ENCODE measurements around the gene CLDN7.

Gene CLDN7

GRCh38 chr17:7241090-7241733, 21.1 kb downstream of the CLDN7 start:
- no peaks in the 10 kb centered on the region for H3K9me3 ChIP-seq (ENCODE audit: control insufficient read depth in 1 of 2, low read length in 2 of 2)
- peaks cover 27 to 43% of the 10 kb centered on the region in 2 donors for H3K36me3 ChIP-seq (ENCODE audit: control insufficient read depth in 1 of 2, insufficient read depth in 2 of 2, low read length in 2 of 2)
- no peaks in the 10 kb centered on the region for H3K27me3 ChIP-seq (ENCODE audit: low read depth, low read length)
- H3K27ac ChIP-seq (ENCODE audit: low read length) = peak overlapping the region; percentile 100
- H3K4me1 ChIP-seq (ENCODE audit: control insufficient read depth in 1 of 2, insufficient read depth in 2 of 2, low read length in 2 of 2) = peaks cover 27 to 35% of the 10 kb centered on the region in 2 donors
- H3K4me3 ChIP-seq (ENCODE audit: low read depth in 1 of 2, low read length in 2 of 2) = peak overlapping the region; percentile 96 to 99

- H3K27me3 ChIP-seq (ENCODE audit: low read depth, low read length) = no peaks in the 10 kb centered on the region
- peak overlapping the region; percentile 100 for H3K27ac ChIP-seq (ENCODE audit: low read length)
- peaks cover 28 to 41% of the 10 kb centered on the region in 2 donors for H3K4me1 ChIP-seq (ENCODE audit: control insufficient read depth in 1 of 2, insufficient read depth in 2 of 2, low read length in 2 of 2)
- peak overlapping the region; percentile 96 to 99 for H3K4me3 ChIP-seq (ENCODE audit: low read depth in 1 of 2, low read length in 2 of 2)
- H3K9me3 ChIP-seq (ENCODE audit: control insufficient read depth in 1 of 2, low read length in 2 of 2) = no peaks in the 10 kb centered on the region
- peaks cover 29 to 45% of the 10 kb centered on the region in 2 donors for H3K36me3 ChIP-seq (ENCODE audit: control insufficient read depth in 1 of 2, insufficient read depth in 2 of 2, low read length in 2 of 2)
These were observed 21.9 kb downstream of the CLDN7 start for GRCh38 chr17:7240375-7240774.

- Histone ChIP-seq H3K27me3 (ENCODE audit: low read depth, low read length) (no peaks in the 10 kb centered on the region), H3K9me3 (ENCODE audit: control insufficient read depth in 1 of 2, low read length in 2 of 2) (no peaks in the 10 kb centered on the region), H3K4me1 (ENCODE audit: control insufficient read depth in 1 of 2, insufficient read depth in 2 of 2, low read length in 2 of 2) (peaks cover 34 to 50% of the 10 kb centered on the region in 2 donors), H3K36me3 (ENCODE audit: control insufficient read depth in 1 of 2, insufficient read depth in 2 of 2, low read length in 2 of 2) (peaks cover 32 to 48% of the 10 kb centered on the region in 2 donors), H3K4me3 (ENCODE audit: low read depth in 1 of 2, low read length in 2 of 2) (peak within 1 kb of the TSS; percentile 96 to 99), H3K27ac (ENCODE audit: low read length) (peak within 1 kb of the TSS; percentile 100)
These were observed 22.9 kb downstream of the CLDN7 start, which contains the start of gene PHF23 for GRCh38 chr17:7239091-7240027. Gene PHF23 (minus strand): TSS chr17:7239457. CDS start chr17:7239279, 178 bp downstream.

GRCh38 chr17:7238420-7239090, 23.7 kb downstream of the CLDN7 start:
- H3K4me3 ChIP-seq (ENCODE audit: low read depth in 1 of 2, low read length in 2 of 2) = peak overlapping the region; percentile 92 to 96
- H3K36me3 ChIP-seq (ENCODE audit: control insufficient read depth in 1 of 2, insufficient read depth in 2 of 2, low read length in 2 of 2) = peaks cover 26 to 48% of the 10 kb centered on the region in 2 donors
- no peaks in the 10 kb centered on the region for H3K9me3 ChIP-seq (ENCODE audit: control insufficient read depth in 1 of 2, low read length in 2 of 2)
- peaks cover 34 to 49% of the 10 kb centered on the region in 2 donors for H3K4me1 ChIP-seq (ENCODE audit: control insufficient read depth in 1 of 2, insufficient read depth in 2 of 2, low read length in 2 of 2)
- H3K27me3 ChIP-seq (ENCODE audit: low read depth, low read length) = no peaks in the 10 kb centered on the region
- H3K27ac ChIP-seq (ENCODE audit: low read length) = peak overlapping the region; percentile 93

DNA sequence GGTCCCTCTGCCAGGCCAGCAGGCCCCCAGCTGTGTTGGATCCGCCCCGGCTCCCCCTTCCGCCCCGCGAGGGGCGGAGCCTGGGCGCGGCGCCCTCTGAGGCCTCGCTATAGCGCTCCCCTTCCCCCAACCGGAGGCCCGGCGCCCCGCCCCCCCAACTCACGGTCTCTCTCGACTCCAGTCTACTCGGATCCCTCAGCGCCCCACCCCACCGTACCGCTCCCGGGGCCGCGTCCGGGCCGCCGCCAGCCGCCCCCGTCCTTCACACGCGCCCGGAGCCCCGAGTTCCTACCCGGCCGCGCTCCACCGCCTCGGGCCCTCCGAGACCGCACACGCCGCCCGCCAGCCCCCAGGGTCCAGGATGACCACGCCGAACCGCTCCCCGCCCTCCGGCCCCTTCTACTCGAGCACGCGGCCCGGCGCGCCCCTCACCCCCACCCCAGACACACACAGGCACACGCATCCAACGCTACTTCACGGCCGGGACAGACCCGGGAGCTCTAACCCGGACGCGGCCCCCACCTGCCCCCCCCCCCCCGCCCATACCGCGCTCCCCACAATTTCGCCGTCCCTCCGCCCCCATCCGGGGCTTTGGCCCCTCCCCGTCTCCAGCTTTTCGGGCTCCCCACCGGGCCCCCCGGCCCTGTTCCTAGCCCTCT, 24.4 kb downstream of the CLDN7 start:
- no peaks in the 10 kb centered on the region for H3K27me3 ChIP-seq (ENCODE audit: low read depth, low read length)
- H3K9me3 ChIP-seq (ENCODE audit: control insufficient read depth in 1 of 2, low read length in 2 of 2) = no peaks in the 10 kb centered on the region
- H3K4me3 ChIP-seq (ENCODE audit: low read depth in 1 of 2, low read length in 2 of 2) = peak overlapping the region; percentile 37 to 96
- H3K27ac ChIP-seq (ENCODE audit: low read length) = peak overlapping the region; percentile 80
- H3K4me1 ChIP-seq (ENCODE audit: control insufficient read depth in 1 of 2, insufficient read depth in 2 of 2, low read length in 2 of 2) = peaks cover 29 to 51% of the 10 kb centered on the region in 2 donors
- peaks cover 26 to 48% of the 10 kb centered on the region in 2 donors for H3K36me3 ChIP-seq (ENCODE audit: control insufficient read depth in 1 of 2, insufficient read depth in 2 of 2, low read length in 2 of 2)

GRCh38 chr17:7237266-7237760, 25.0 kb downstream of the CLDN7 start:
- Histone ChIP-seq H3K4me1 (ENCODE audit: control insufficient read depth in 1 of 2, insufficient read depth in 2 of 2, low read length in 2 of 2) (peaks cover 31 to 57% of the 10 kb centered on the region in 2 donors), H3K27ac (ENCODE audit: low read length) (peak overlapping the region; percentile 80)

DNA sequence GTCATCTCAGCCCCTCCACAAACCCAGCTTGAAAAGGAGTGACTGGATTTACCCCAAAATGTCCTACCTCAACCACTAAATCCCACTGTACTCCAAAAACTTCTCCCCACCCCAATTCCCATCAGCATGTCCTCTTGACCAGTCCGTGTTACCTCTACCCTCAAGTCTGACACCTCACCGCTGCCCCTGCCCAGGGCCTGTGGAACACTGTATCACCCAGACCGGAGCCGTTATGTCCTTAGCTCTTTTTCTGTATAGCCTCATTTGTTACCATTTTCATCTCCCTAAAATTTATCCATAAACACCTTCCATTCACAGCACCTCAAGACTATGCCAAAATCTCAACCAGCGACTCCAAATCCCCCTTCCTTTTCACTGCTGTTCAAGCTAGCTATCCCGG, 25.5 kb downstream of the CLDN7 start:
- H3K9me3 ChIP-seq (ENCODE audit: control insufficient read depth in 1 of 2, low read length in 2 of 2) = no peaks in the 10 kb centered on the region
- H3K4me3 ChIP-seq (ENCODE audit: low read depth in 1 of 2, low read length in 2 of 2) = no peak overlapping the region
- peak overlapping the region; percentile 80 for H3K27ac ChIP-seq (ENCODE audit: low read length)
- H3K27me3 ChIP-seq (ENCODE audit: low read depth, low read length) = no peaks in the 10 kb centered on the region
- peaks cover 26 to 40% of the 10 kb centered on the region in 2 donors for H3K36me3 ChIP-seq (ENCODE audit: control insufficient read depth in 1 of 2, insufficient read depth in 2 of 2, low read length in 2 of 2)
- H3K4me1 ChIP-seq (ENCODE audit: control insufficient read depth in 1 of 2, insufficient read depth in 2 of 2, low read length in 2 of 2) = peaks cover 33 to 62% of the 10 kb centered on the region in 2 donors

More at GRCh38 chr17:7237266-7237760, 25.0 kb downstream of the CLDN7 start:
- peaks cover 26 to 44% of the 10 kb centered on the region in 2 donors for H3K36me3 ChIP-seq (ENCODE audit: control insufficient read depth in 1 of 2, insufficient read depth in 2 of 2, low read length in 2 of 2)
- no peaks in the 10 kb centered on the region for H3K9me3 ChIP-seq (ENCODE audit: control insufficient read depth in 1 of 2, low read length in 2 of 2)
- peak overlapping the region; percentile 37 to 96 for H3K4me3 ChIP-seq (ENCODE audit: low read depth in 1 of 2, low read length in 2 of 2)
- H3K27me3 ChIP-seq (ENCODE audit: low read depth, low read length) = no peaks in the 10 kb centered on the region

DNA sequence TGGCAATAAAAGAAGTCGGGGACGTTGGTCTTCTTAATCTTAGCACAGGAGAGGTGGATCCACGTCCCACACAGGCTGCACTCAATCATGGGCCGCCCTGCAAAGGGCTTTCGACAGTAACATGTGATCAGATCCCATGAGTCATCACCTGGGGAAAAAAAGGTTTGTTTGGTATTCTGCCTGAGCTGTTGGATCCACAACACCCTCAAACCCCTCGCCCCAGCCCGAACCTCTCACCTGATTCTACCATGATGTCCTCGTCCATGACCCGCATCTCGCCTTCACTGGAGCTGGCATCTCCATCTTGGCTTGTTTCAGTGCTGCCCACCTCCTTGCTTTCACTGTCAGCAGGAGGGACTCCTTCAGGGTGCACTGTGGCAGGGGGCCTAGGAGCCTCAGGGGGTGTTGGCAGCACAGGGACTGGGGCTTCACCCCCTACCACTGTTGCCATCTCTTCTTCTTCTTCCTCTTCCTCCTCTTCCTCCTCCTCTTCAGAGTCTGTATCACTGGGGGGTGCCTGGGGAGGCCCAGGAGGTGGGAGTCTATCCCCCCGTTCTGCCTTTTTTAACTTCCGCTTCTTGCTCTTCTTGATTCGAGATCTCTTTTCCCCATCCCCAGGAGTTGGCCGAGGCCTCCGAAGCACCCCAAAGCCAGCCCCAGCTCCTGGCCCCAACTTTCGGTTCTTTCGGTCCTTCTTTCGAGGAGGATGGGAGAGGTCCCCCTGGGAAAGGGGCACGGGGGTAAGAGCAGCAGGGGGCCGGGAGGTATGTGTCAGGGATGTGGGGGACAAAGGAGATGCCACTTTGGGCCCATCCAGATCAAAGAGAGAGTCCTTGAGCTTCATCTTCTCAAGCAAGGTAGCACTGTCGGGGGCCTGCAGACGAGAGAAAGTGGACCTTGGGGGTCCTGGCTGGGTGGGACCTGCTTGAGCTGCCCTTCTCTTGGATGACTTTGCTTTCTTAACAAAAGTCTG, 26.3 kb downstream of the CLDN7 start:
- no peak overlapping the region for H3K4me3 ChIP-seq (ENCODE audit: low read depth in 1 of 2, low read length in 2 of 2)
- no peaks in the 10 kb centered on the region for H3K27me3 ChIP-seq (ENCODE audit: low read depth, low read length)
- no peaks in the 10 kb centered on the region for H3K9me3 ChIP-seq (ENCODE audit: control insufficient read depth in 1 of 2, low read length in 2 of 2)
- H3K36me3 ChIP-seq (ENCODE audit: control insufficient read depth in 1 of 2, insufficient read depth in 2 of 2, low read length in 2 of 2) = peaks cover 25 to 32% of the 10 kb centered on the region in 2 donors
- peaks cover 29 to 57% of the 10 kb centered on the region in 2 donors for H3K4me1 ChIP-seq (ENCODE audit: control insufficient read depth in 1 of 2, insufficient read depth in 2 of 2, low read length in 2 of 2)
- peak overlapping the region; percentile 76 for H3K27ac ChIP-seq (ENCODE audit: low read length)

GRCh38 chr17:7234083-7234951, 28.0 kb downstream of the CLDN7 start, which contains the start of gene DVL2:
Gene DVL2 (minus strand): TSS chr17:7234517. CDS start chr17:7234262, 255 bp downstream.
- Histone ChIP-seq H3K4me3 (ENCODE audit: low read depth in 1 of 2, low read length in 2 of 2) (peak within 1 kb of the TSS; percentile 91 to 98), H3K27ac (ENCODE audit: low read length) (peak within 1 kb of the TSS; percentile 87), H3K4me1 (ENCODE audit: control insufficient read depth in 1 of 2, insufficient read depth in 2 of 2, low read length in 2 of 2) (peaks cover 17 to 44% of the 10 kb centered on the region in 2 donors), H3K9me3 (ENCODE audit: control insufficient read depth in 1 of 2, low read length in 2 of 2) (no peaks in the 10 kb centered on the region), H3K36me3 (ENCODE audit: control insufficient read depth in 1 of 2, insufficient read depth in 2 of 2, low read length in 2 of 2) (peaks cover 24 to 32% of the 10 kb centered on the region in 2 donors), H3K27me3 (ENCODE audit: low read depth, low read length) (no peaks in the 10 kb centered on the region)

Measured in muscle layer of duodenum (tissue), 2 donors.